H1 (cell line): ENCODE measurements around the gene NID1. TPM values are rescaled to one million over a fixed set of nuclear protein-coding genes. Genes with fewer than 3 reads are reported as not detected.

Experiments
- CTCF ChIA-PET: fragments of 300-600 bp; sonication (Branson Sonifier 250); formaldehyde crosslinking; loops from one replicate; lab custom pipeline; 2021; ENCODE audit not compliant: partially characterized antibody; lab: Charles Lee
- POLR2A ChIA-PET: fragments of 300-600 bp; sonication (Branson Sonifier 250); formaldehyde crosslinking; loops from one replicate; lab custom pipeline; 2021; ENCODE audit warnings: inconsistent platforms; ENCODE audit not compliant: partially characterized antibody; lab: Charles Lee
- DNase-seq, 2 experiments: peaks; one replicate each; pipeline versions ENCODE4 v3.0.0 to v3.0.0-alpha.2; 2010 to 2022; ENCODE audit warnings: low spot score in 2 of 2, low read depth in 1 of 2, mixed read lengths in 1 of 2
- FAIRE-seq: peaks from 2 replicates; lab custom pipeline; 2011; peaks lifted over from hg19 to GRCh38; lab: Jason Lieb, UNC
- H2AFZ ChIP-seq: 2 replicates; pipeline ENCODE4 v1.8.1; 2012; ENCODE audit warnings: low read length, inconsistent platforms
- H2AK5ac ChIP-seq: 2 replicates; pipeline ENCODE4 v1.6.1; 2013; ENCODE audit warnings: low read depth, low read length
- H2BK120ac ChIP-seq: replicated peaks from 2 replicates; pipeline ENCODE3; 2013; ENCODE audit warnings: low read depth, low read length, inconsistent platforms
- H2BK12ac ChIP-seq: 2 replicates; pipeline ENCODE4 v1.6.1; 2013; ENCODE audit warnings: low read depth, low read length
- H2BK15ac ChIP-seq: 2 replicates; pipeline ENCODE4 v1.6.1; 2013; ENCODE audit warnings: low read length
- H2BK20ac ChIP-seq: 2 replicates; pipeline ENCODE4 v1.6.1; 2013; ENCODE audit warnings: low read length
- H2BK5ac ChIP-seq: 2 replicates; pipeline ENCODE4 v1.6.1; 2013; ENCODE audit warnings: low read depth, low read length
- H3K14ac ChIP-seq: 2 replicates; pipeline ENCODE4 v1.6.1; 2013; ENCODE audit warnings: inconsistent platforms; ENCODE audit not compliant: insufficient read length
- H3K18ac ChIP-seq: 2 replicates; pipeline ENCODE4 v1.6.1; 2013; ENCODE audit warnings: low read length; ENCODE audit errors: extremely low read depth
- H3K23ac ChIP-seq: 2 replicates; pipeline ENCODE4 v1.6.1; 2013; ENCODE audit warnings: inconsistent platforms; ENCODE audit not compliant: insufficient read length
- H3K23me2 ChIP-seq: 2 replicates; pipeline ENCODE4 v1.6.1; 2013; ENCODE audit warnings: low read depth, low read length
- H3K27ac ChIP-seq: 2 replicates; pipeline ENCODE4 v1.6.1; 2011; ENCODE audit warnings: low read depth, low read length, inconsistent platforms
- H3K27me3 ChIP-seq, 4 experiments: replicated peaks in 1 of 4; 1 replicate in 1 of 4; 2 replicates in 3 of 4; pipeline versions ENCODE4 v1.6.1 to v1.8.1; 2011 to 2013; ENCODE audit warnings: low read length in 3 of 4, mild to moderate bottlenecking in 3 of 4, inconsistent platforms in 2 of 4, mixed read lengths in 2 of 4, moderate library complexity in 1 of 4; ENCODE audit not compliant: control insufficient read depth in 3 of 4, insufficient read depth in 3 of 4; ENCODE audit errors: extremely low read depth in 1 of 4
- H3K36me3 ChIP-seq, 4 experiments: 2 replicates each; pipeline versions ENCODE4 v1.6.1 to v1.8.1; 2011 to 2013; ENCODE audit warnings: mild to moderate bottlenecking in 4 of 4, low read length in 3 of 4, moderate library complexity in 2 of 4, control low read depth in 1 of 4, inconsistent platforms in 1 of 4; ENCODE audit not compliant: insufficient read depth in 4 of 4, control insufficient read depth in 2 of 4
- H3K4ac ChIP-seq: replicated peaks from 2 replicates; pipeline ENCODE3; 2013; ENCODE audit warnings: low read length, low read depth, mixed read lengths, inconsistent platforms; ENCODE audit not compliant: insufficient read length
- H3K4me1 ChIP-seq, 4 experiments: replicated peaks in 1 of 4; 1 replicate in 1 of 4; 2 replicates in 3 of 4; pipeline versions ENCODE4 v1.6.1 to v1.8.1; 2011 to 2013; ENCODE audit warnings: low read length in 3 of 4, inconsistent platforms in 2 of 4, mixed read lengths in 1 of 4; ENCODE audit not compliant: insufficient read depth in 4 of 4, control insufficient read depth in 3 of 4
- H3K4me2 ChIP-seq, 2 experiments: 2 replicates each; pipeline versions ENCODE4 v1.6.1 to v1.8.1; 2011 to 2013; ENCODE audit warnings: low read depth in 2 of 2, low read length in 2 of 2, control low read depth in 1 of 2, inconsistent platforms in 1 of 2, mild to moderate bottlenecking in 1 of 2; ENCODE audit not compliant: insufficient read depth in 1 of 2
- H3K4me3 ChIP-seq, 4 experiments: fragments of 200-600, 300-600 bp in 1 of 4; sonication (generic), shearing (Covaris generic), sonication (Bioruptor Twin) in 1 of 4; 2 replicates each; pipeline versions ENCODE4 v1.5.1 to v1.8.1; 2011 to 2016; ENCODE audit warnings: low read length in 4 of 4, low read depth in 3 of 4, control low read depth in 2 of 4, inconsistent platforms in 2 of 4, mild to moderate bottlenecking in 2 of 4, mixed read lengths in 1 of 4, moderate library complexity in 1 of 4; ENCODE audit not compliant: insufficient read depth in 2 of 4; ENCODE audit errors: extremely low read depth in 1 of 4
- H3K56ac ChIP-seq: replicated peaks from 2 replicates; pipeline ENCODE3; 2013; ENCODE audit warnings: low read depth, mild to moderate bottlenecking, mixed read lengths, low read length, inconsistent platforms; ENCODE audit not compliant: insufficient read length
- H3K79me1 ChIP-seq: 2 replicates; pipeline ENCODE4 v1.6.1; 2013; ENCODE audit warnings: low read depth, low read length, control low read depth
- H3K79me2 ChIP-seq, 2 experiments: 2 replicates each; pipeline versions ENCODE4 v1.6.1 to v1.8.1; 2012 to 2013; ENCODE audit warnings: low read length in 2 of 2, mild to moderate bottlenecking in 2 of 2, inconsistent platforms in 1 of 2; ENCODE audit not compliant: insufficient read depth in 2 of 2, control insufficient read depth in 1 of 2
- H3K9ac ChIP-seq, 4 experiments: replicated peaks in 1 of 4; 1 replicate in 1 of 4; 2 replicates in 3 of 4; pipeline versions ENCODE4 v1.6.1 to v1.8.1; 2011 to 2013; ENCODE audit warnings: low read depth in 3 of 4, low read length in 3 of 4, control low read depth in 2 of 4, mild to moderate bottlenecking in 2 of 4, moderate library complexity in 2 of 4, inconsistent platforms in 1 of 4; ENCODE audit errors: extremely low read depth in 1 of 4
- H3K9me3 ChIP-seq, 2 experiments: 2 replicates each; pipeline versions ENCODE4 v1.6.1 to v1.8.1; 2012 to 2013; ENCODE audit warnings: mild to moderate bottlenecking in 2 of 2, moderate library complexity in 2 of 2, control low read depth in 1 of 2, inconsistent platforms in 1 of 2, low read depth in 1 of 2, low read length in 1 of 2, mixed read lengths in 1 of 2; ENCODE audit not compliant: insufficient read depth in 2 of 2
- H4K20me1 ChIP-seq, 2 experiments: replicated peaks in 1 of 2; 2 replicates each; pipeline versions ENCODE3 to v1.8.1; 2011 to 2013; ENCODE audit warnings: inconsistent platforms in 2 of 2, low read length in 2 of 2, mild to moderate bottlenecking in 1 of 2; ENCODE audit not compliant: insufficient read depth in 2 of 2, control insufficient read depth in 1 of 2
- H4K5ac ChIP-seq: 2 replicates; pipeline ENCODE4 v1.6.1; 2013; ENCODE audit warnings: low read length, low read depth, mixed read lengths, inconsistent platforms; ENCODE audit not compliant: insufficient read length
- H4K8ac ChIP-seq: 2 replicates; pipeline ENCODE4 v1.8.0; 2013; ENCODE audit warnings: mild to moderate bottlenecking, moderate library complexity, low read length, inconsistent platforms; ENCODE audit not compliant: insufficient read depth; ENCODE audit errors: extremely low read depth
- H4K91ac ChIP-seq: replicated peaks from 2 replicates; pipeline ENCODE3; 2013; ENCODE audit warnings: low read length, mixed read lengths, inconsistent platforms; ENCODE audit not compliant: insufficient read length
- CTBP2 ChIP-seq: IDR thresholded peaks from 2 replicates; pipeline ENCODE4 v1.7.0; 2011; ENCODE audit warnings: borderline replicate concordance, mild to moderate bottlenecking, moderate library complexity, mixed read lengths, low read length; ENCODE audit not compliant: insufficient read depth, insufficient read length
- KDM5A ChIP-seq: fragments of 200-600 bp; IDR thresholded peaks from 2 replicates; pipeline ENCODE4 v1.7.1; 2012; ENCODE audit warnings: mild to moderate bottlenecking, low read length, inconsistent platforms, mixed read lengths
- SIX5 ChIP-seq: IDR thresholded peaks from 2 replicates; pipeline ENCODE4 v1.6.1; 2011; ENCODE audit warnings: mild to moderate bottlenecking, low read depth, low read length
- TEAD4 ChIP-seq: IDR thresholded peaks from 2 replicates; pipeline ENCODE4 v1.6.1; 2012; ENCODE audit warnings: low read depth, low read length, inconsistent platforms, mixed read lengths
- WGBS, 2 experiments: shearing (Covaris generic) in 1 of 2; methylation state at CpG; one replicate each; pipeline versions ENCODE4 v1.1.6 to v1.1.7; 2013 to 2015; ENCODE audit warnings: low lambda C conversion rate in 2 of 2, mixed read lengths in 2 of 2, inconsistent platforms in 1 of 2, low coverage in 1 of 2, missing lambda C conversion rate in 1 of 2; ENCODE audit not compliant: insufficient replicate concordance in 2 of 2, insufficient coverage in 1 of 2, insufficient read length in 1 of 2; ENCODE audit errors: extremely low coverage in 1 of 2, missing lambda C conversion rate in 1 of 2; 5-methylcytosine and 5-hydroxymethylcytosine counted together
- polyA plus RNA-seq, 7 experiments: library from polyadenylated mRNA; depleted of rRNA in 3 of 7; stranded (reverse) in 5 of 7; unstranded in 2 of 7; fragments of >200 nt in 5 of 7; fragments of 200-250 nt in 2 of 7; gene quantifications; 1 replicate in 5 of 7; 2 replicates in 1 of 7; 4 replicates in 1 of 7; pipeline versions ENCODE4 v1.2.1 to v1.2.3, GENCODE V29; 2011 to 2013; ENCODE audit warnings: missing spikeins in 2 of 7, mixed read lengths in 2 of 7
- total RNA-seq: library from RNA; stranded (reverse); fragmentation: NEBNext Ultra II Directional; extraction: Animal tissue kit (Norgen Biotek cat#: 25700); gene quantifications from 2 replicates; pipeline ENCODE4 v1.2.1, GENCODE V29; 2021
- TF ChIP-seq, protein P1 (sequence below): IDR thresholded peaks from 2 replicates; pipeline ENCODE4 v1.6.1; 2011; ENCODE audit warnings: low read length, improper control_type of control experiment

NID1 gene
- total and polyA plus RNA-seq, 2 of the 8 experiments (the other 6 are each of a cell fraction or from before 2014, with no cell fraction given), result 20.9 to 25.4 TPM

GRCh38 chr1:236075848-236076247, 11.0 kb upstream of the NID1 start:
- no peak overlapping the region for H3K4me3 ChIP-seq
- H3K36me3 ChIP-seq, result no peaks in the 10 kb centered on the region
- POLR2A ChIA-PET, result no interaction called here
- no peak overlapping the region for H4K8ac ChIP-seq
- DNase-seq (no peak), FAIRE-seq (no peak)
- H3K4ac ChIP-seq, result no peak overlapping the region
- H3K56ac ChIP-seq, result no peak overlapping the region
- no peak overlapping the region for H2BK20ac ChIP-seq
- H3K23me2 ChIP-seq, result no peaks in the 10 kb centered on the region
- no peaks in the 10 kb centered on the region for H3K9me3 ChIP-seq
- CTCF ChIA-PET, result interaction anchor here (0.6 to 1.2 kb wide), 2 partner anchors 9 to 293 kb away, joined by 3 to 4 read pairs; no protein-coding TSS in a partner anchor
- H3K79me1 ChIP-seq, result no peaks in the 10 kb centered on the region
- no peak overlapping the region for H2AFZ ChIP-seq
- H3K18ac ChIP-seq, result no peak overlapping the region
- no peak overlapping the region for H3K4me2 ChIP-seq
- H3K79me2 ChIP-seq, result no peaks in the 10 kb centered on the region
- H2BK120ac ChIP-seq, result no peak overlapping the region
- 85% methylated on average over 4 of the region's 4 CpGs; no CpG with 5 or more reads in 1 of the 2 experiments for WGBS, 2 experiments
- no peaks in the 10 kb centered on the region for H3K27me3 ChIP-seq
- H2BK15ac ChIP-seq, result no peak overlapping the region
- no peaks in the 10 kb centered on the region for H4K20me1 ChIP-seq
- H4K5ac ChIP-seq, result no peak overlapping the region
- no peak overlapping the region for H3K27ac ChIP-seq
- H2BK5ac ChIP-seq, result no peak overlapping the region
- H4K91ac ChIP-seq, result no peak overlapping the region
- H2AK5ac ChIP-seq, result no peak overlapping the region
- no peaks in the 10 kb centered on the region for H3K4me1 ChIP-seq
- no peak overlapping the region for H2BK12ac ChIP-seq
- H3K14ac ChIP-seq, result no peak overlapping the region
- H3K9ac ChIP-seq, result no peak overlapping the region
- H3K23ac ChIP-seq, result no peak overlapping the region
- no peak for TF ChIP-seq SIX5
- no peak for TF ChIP-seq TEAD4
- no peak for TF ChIP-seq KDM5A
- TF ChIP-seq, protein P1, sequence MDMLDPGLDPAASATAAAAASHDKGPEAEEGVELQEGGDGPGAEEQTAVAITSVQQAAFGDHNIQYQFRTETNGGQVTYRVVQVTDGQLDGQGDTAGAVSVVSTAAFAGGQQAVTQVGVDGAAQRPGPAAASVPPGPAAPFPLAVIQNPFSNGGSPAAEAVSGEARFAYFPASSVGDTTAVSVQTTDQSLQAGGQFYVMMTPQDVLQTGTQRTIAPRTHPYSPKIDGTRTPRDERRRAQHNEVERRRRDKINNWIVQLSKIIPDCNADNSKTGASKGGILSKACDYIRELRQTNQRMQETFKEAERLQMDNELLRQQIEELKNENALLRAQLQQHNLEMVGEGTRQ, result no peak
- no peak for TF ChIP-seq CTBP2
